OCI-LY1 (cell line): ENCODE data around the gene VEPH1.

ENCODE experiments used
- H2AFZ ChIP-seq: fragments of 200-600 bp; sonication (generic), shearing (Covaris generic); 2 replicates; pipeline ENCODE4 v1.6.0; 2014; ENCODE audit warnings: antibody characterized with exemption, mild to moderate bottlenecking, low read length
- H3F3A ChIP-seq: fragments of 200-600 bp; sonication (generic), shearing (Covaris generic); 2 replicates; pipeline ENCODE4 v1.6.0; 2014; ENCODE audit warnings: mild to moderate bottlenecking, antibody characterized with exemption, low read length, moderate library complexity; ENCODE audit not compliant: insufficient read depth
- H3K27ac ChIP-seq: fragments of 200-600 bp; sonication (generic); 2 replicates; pipeline ENCODE4 v1.5.1; 2014; ENCODE audit warnings: low read length, mixed run types, mild to moderate bottlenecking, low read depth; ENCODE audit not compliant: poor library complexity, severe bottlenecking
- H3K27me3 ChIP-seq: fragments of 200-600 bp; sonication (generic); 2 replicates; pipeline ENCODE4 v1.6.0; 2014; ENCODE audit warnings: antibody characterized with exemption, mild to moderate bottlenecking, low read length, moderate library complexity; ENCODE audit not compliant: insufficient read depth
- H3K36me3 ChIP-seq: fragments of 200-600 bp; sonication (generic); 2 replicates; pipeline ENCODE4 v1.6.1; 2014; ENCODE audit warnings: mild to moderate bottlenecking, antibody characterized with exemption, low read length, moderate library complexity, mixed read lengths; ENCODE audit not compliant: insufficient read depth
- H3K4me1 ChIP-seq: fragments of 200-600 bp; sonication (generic); 2 replicates; pipeline ENCODE4 v1.5.1; 2014; ENCODE audit warnings: mild to moderate bottlenecking, low read length, moderate library complexity; ENCODE audit not compliant: insufficient read depth, severe bottlenecking
- H3K4me2 ChIP-seq: fragments of 200-600 bp; sonication (generic), shearing (Covaris generic); 2 replicates; pipeline ENCODE4 v1.6.1; 2014; ENCODE audit warnings: low read length
- H3K4me3 ChIP-seq: fragments of 200-600 bp; sonication (generic); 2 replicates; pipeline ENCODE4 v1.5.1; 2014; ENCODE audit warnings: low read length, low read depth, mild to moderate bottlenecking, mixed read lengths; ENCODE audit not compliant: poor library complexity, severe bottlenecking
- H3K79me2 ChIP-seq: fragments of 200-600 bp; shearing (Covaris generic); 2 replicates; pipeline ENCODE4 v1.6.1; 2016; ENCODE audit warnings: mixed run types, low read length, mixed read lengths; ENCODE audit not compliant: insufficient read depth
- H3K9ac ChIP-seq: fragments of 200-600 bp; sonication (generic), shearing (Covaris generic); 2 replicates; pipeline ENCODE4 v1.6.1; 2014; ENCODE audit warnings: mild to moderate bottlenecking, low read length, mixed read lengths
- H3K9me2 ChIP-seq: fragments of 200-600 bp; sonication (generic), shearing (Covaris generic); 2 replicates; pipeline ENCODE4 v1.6.1; 2014; ENCODE audit warnings: low read depth, mild to moderate bottlenecking, low read length, mixed read lengths
- H3K9me3 ChIP-seq: fragments of 200-600 bp; shearing (Covaris generic); 2 replicates; pipeline ENCODE4 v1.6.1; 2014; ENCODE audit warnings: low read length, mixed read lengths
- H4K20me1 ChIP-seq: fragments of 200-600 bp; sonication (generic), shearing (Covaris generic); 2 replicates; pipeline ENCODE4 v1.6.0; 2016; ENCODE audit warnings: mild to moderate bottlenecking, low read length; ENCODE audit not compliant: insufficient read depth
- CTCF ChIP-seq: fragments of 200-600 bp; sonication (generic), shearing (Covaris generic); IDR thresholded peaks from 2 replicates; pipeline ENCODE4 v1.5.1; 2017; ENCODE audit warnings: mild to moderate bottlenecking, antibody characterized with exemption, low read length, moderate library complexity, mixed read lengths
- EZH2 ChIP-seq: fragments of 200-600 bp; sonication (generic), shearing (Covaris generic); IDR thresholded peaks from 2 replicates; pipeline ENCODE4 v1.8.0; 2017; ENCODE audit warnings: borderline replicate concordance, mixed run types, mild to moderate bottlenecking, antibody characterized with exemption, low read length, moderate library complexity, mixed read lengths

Gene VEPH1

GRCh38 chr3:157240408-157240807 lies 262.8 kb downstream of the VEPH1 start:
- Histone ChIP-seq H3K27me3 (no peaks in the 10 kb centered on the region), H3K4me1 (no peaks in the 10 kb centered on the region), H3K9me3 (no peaks in the 10 kb centered on the region), H3F3A (no peaks in the 10 kb centered on the region), H3K9me2 (no peaks in the 10 kb centered on the region), H3K79me2 (no peaks in the 10 kb centered on the region), H4K20me1 (no peaks in the 10 kb centered on the region), H3K27ac (no peak overlapping the region), H3K36me3 (no peaks in the 10 kb centered on the region), H2AFZ (no peak overlapping the region), H3K4me2 (no peak overlapping the region), H3K9ac (no peak overlapping the region), H3K4me3 (no peak overlapping the region)
- TF ChIP-seq EZH2 (no peak), CTCF (no peak)

GRCh38 chr3:157239082-157239704 lies 264.0 kb downstream of the VEPH1 start:
- no peaks in the 10 kb centered on the region for H3K9me2 ChIP-seq
- TF ChIP-seq CTCF (peak; percentile 99), EZH2 (no peak)
- H3K4me1 ChIP-seq: no peaks in the 10 kb centered on the region
- no peak overlapping the region for H3K4me3 ChIP-seq
- H3K79me2 ChIP-seq: no peaks in the 10 kb centered on the region
- no peak overlapping the region for H3K9ac ChIP-seq
- H3K27ac ChIP-seq: no peak overlapping the region
- no peaks in the 10 kb centered on the region for H3K36me3 ChIP-seq
- no peaks in the 10 kb centered on the region for H4K20me1 ChIP-seq
- no peaks in the 10 kb centered on the region for H3K9me3 ChIP-seq
- H3K4me2 ChIP-seq: no peak overlapping the region
- H3K27me3 ChIP-seq: no peaks in the 10 kb centered on the region
- H2AFZ ChIP-seq: no peak overlapping the region
- no peaks in the 10 kb centered on the region for H3F3A ChIP-seq

- Histone ChIP-seq H3K4me1 (no peaks in the 10 kb centered on the region), H3K27ac (no peak overlapping the region), H3K27me3 (no peaks in the 10 kb centered on the region), H3K9me2 (no peaks in the 10 kb centered on the region), H3F3A (no peaks in the 10 kb centered on the region), H3K9me3 (no peaks in the 10 kb centered on the region), H3K4me2 (no peak overlapping the region), H3K79me2 (no peaks in the 10 kb centered on the region), H3K4me3 (no peak overlapping the region), H2AFZ (no peak overlapping the region), H4K20me1 (no peaks in the 10 kb centered on the region), H3K36me3 (no peaks in the 10 kb centered on the region), H3K9ac (no peak overlapping the region)
- TF ChIP-seq CTCF: no peak
- TF ChIP-seq EZH2: no peak
Measured at GRCh38 chr3:157238457-157238856, 264.8 kb downstream of the VEPH1 start.
